GM23248 (cell line): ENCODE measurements around the gene ONECUT3. TPM values are rescaled to one million over a fixed set of nuclear protein-coding genes. Genes with fewer than 3 reads are reported as not detected.

Experiments used
- DNase-seq: peaks from one replicate; pipeline ENCODE4 v3.0.0-alpha.2; 2015
- H2AFZ ChIP-seq: fragments of 200-600 bp; sonication (generic); 2 replicates; pipeline ENCODE4 v1.6.1; 2016; ENCODE audit warnings: antibody characterized with exemption
- H3F3A ChIP-seq: fragments of 200-600 bp; sonication (generic); 2 replicates; pipeline ENCODE4 v1.6.1; 2016; ENCODE audit warnings: mild to moderate bottlenecking, antibody characterized with exemption, mixed run types; ENCODE audit not compliant: insufficient read depth
- H3K27ac ChIP-seq: fragments of 200-600 bp; sonication (generic); 2 replicates; pipeline ENCODE4 v1.5.1; 2016; ENCODE audit warnings: mild to moderate bottlenecking
- H3K27me3 ChIP-seq: fragments of 200-600 bp; sonication (generic); replicated peaks from 2 replicates; pipeline ENCODE4 v1.6.1; 2016; ENCODE audit warnings: mild to moderate bottlenecking; ENCODE audit not compliant: insufficient read depth
- H3K36me3 ChIP-seq: fragments of 200-600 bp; sonication (generic); 2 replicates; pipeline ENCODE4 v1.6.1; 2016; ENCODE audit warnings: low read depth, mild to moderate bottlenecking
- H3K4me1 ChIP-seq: fragments of 200-600 bp; sonication (generic); 2 replicates; pipeline ENCODE4 v1.6.1; 2016; ENCODE audit warnings: mild to moderate bottlenecking; ENCODE audit not compliant: insufficient read depth
- H3K4me2 ChIP-seq: fragments of 200-600 bp; sonication (generic); one replicate; pipeline ENCODE4 v1.6.1; 2016; ENCODE audit warnings: mild to moderate bottlenecking; ENCODE audit not compliant: unreplicated experiment
- H3K4me3 ChIP-seq: fragments of 200-600 bp; sonication (generic); 2 replicates; pipeline ENCODE4 v1.5.1; 2016; ENCODE audit warnings: mild to moderate bottlenecking
- H3K79me2 ChIP-seq: fragments of 200-600 bp; sonication (generic); 2 replicates; pipeline ENCODE4 v1.6.1; 2016; ENCODE audit warnings: mild to moderate bottlenecking; ENCODE audit not compliant: insufficient read depth
- H3K9ac ChIP-seq: fragments of 200-600 bp; sonication (generic); 2 replicates; pipeline ENCODE4 v1.6.1; 2016; ENCODE audit warnings: mild to moderate bottlenecking
- H3K9me2 ChIP-seq: fragments of 200-600 bp; sonication (generic); 2 replicates; pipeline ENCODE4 v1.6.1; 2016; ENCODE audit warnings: mixed run types, mild to moderate bottlenecking, moderate library complexity; ENCODE audit not compliant: insufficient read depth
- H3K9me3 ChIP-seq: fragments of 200-600 bp; sonication (generic); one replicate; pipeline ENCODE4 v1.6.1; 2017; ENCODE audit warnings: low read depth
- H4K20me1 ChIP-seq: fragments of 200-600 bp; sonication (generic); 2 replicates; pipeline ENCODE4 v1.6.0; 2016; ENCODE audit not compliant: insufficient read depth
- EZH2 ChIP-seq: fragments of 200-600 bp; sonication (generic); IDR thresholded peaks from 2 replicates; pipeline ENCODE4 v1.6.1; 2018; ENCODE audit warnings: antibody characterized with exemption, mild to moderate bottlenecking; ENCODE audit not compliant: insufficient read depth, poor library complexity, severe bottlenecking
- EZH2phosphoT487 ChIP-seq: fragments of 200-600 bp; sonication (generic); IDR thresholded peaks from 2 replicates; pipeline ENCODE4 v1.6.1; 2018; ENCODE audit warnings: antibody characterized with exemption, moderate library complexity, mild to moderate bottlenecking, low read depth; ENCODE audit not compliant: insufficient read depth
- WGBS, 2 experiments: methylation state at CpG; one replicate each; pipeline ENCODE4 v1.1.6; 2015 to 2017; ENCODE audit warnings: low lambda C conversion rate in 2 of 2, low coverage in 1 of 2; ENCODE audit errors: missing lambda C conversion rate in 2 of 2; 5-methylcytosine and 5-hydroxymethylcytosine counted together
- in situ Hi-C: fragments of 300-500 bp; cut with MboI; formaldehyde crosslinking; loops from 2 replicates; pipeline ENCODE4 v1.15.0; 2020
- polyA plus RNA-seq: library from polyadenylated mRNA; unstranded; fragments of >200 nt; fragmentation: Nextera tagmentation; extraction: Ambion mirVana; gene quantifications from 2 replicates; pipeline ENCODE4 v1.2.1, GENCODE V29; 2016
- total RNA-seq: library from RNA; depleted of rRNA; stranded (reverse); fragments of >200 nt; shearing (Covaris generic); gene quantifications from 2 replicates; pipeline ENCODE4 v1.2.3, GENCODE V29; 2014

Gene ONECUT3
- total and polyA plus RNA-seq, 2 experiments from 2014 or later: not detected

GRCh38 chr19:1769645-1769985, 16.3 kb downstream of the ONECUT3 start:
- TF ChIP-seq EZH2: no peak
- TF ChIP-seq EZH2phosphoT487: no peak
- H3K27ac ChIP-seq: no peak overlapping the region
- WGBS, 2 experiments: 3 to 5% methylated on average over 11 to 12 of the region's 12 CpGs
- no peaks in the 10 kb centered on the region for H3K9me2 ChIP-seq
- DNase-seq: no peak
- in situ Hi-C loops: no loop called here
- H3K36me3 ChIP-seq: no peaks in the 10 kb centered on the region
- H3K4me1 ChIP-seq: no peaks in the 10 kb centered on the region
- no peaks in the 10 kb centered on the region for H4K20me1 ChIP-seq
- H3K4me3 ChIP-seq: no peak overlapping the region
- no peak overlapping the region for H2AFZ ChIP-seq
- H3F3A ChIP-seq: no peaks in the 10 kb centered on the region
- H3K9me3 ChIP-seq: no peaks in the 10 kb centered on the region
- H3K4me2 ChIP-seq: no peak overlapping the region
- H3K9ac ChIP-seq: no peak overlapping the region
- H3K79me2 ChIP-seq: no peaks in the 10 kb centered on the region
- H3K27me3 ChIP-seq: peaks cover 66% of the 10 kb centered on the region

DNA sequence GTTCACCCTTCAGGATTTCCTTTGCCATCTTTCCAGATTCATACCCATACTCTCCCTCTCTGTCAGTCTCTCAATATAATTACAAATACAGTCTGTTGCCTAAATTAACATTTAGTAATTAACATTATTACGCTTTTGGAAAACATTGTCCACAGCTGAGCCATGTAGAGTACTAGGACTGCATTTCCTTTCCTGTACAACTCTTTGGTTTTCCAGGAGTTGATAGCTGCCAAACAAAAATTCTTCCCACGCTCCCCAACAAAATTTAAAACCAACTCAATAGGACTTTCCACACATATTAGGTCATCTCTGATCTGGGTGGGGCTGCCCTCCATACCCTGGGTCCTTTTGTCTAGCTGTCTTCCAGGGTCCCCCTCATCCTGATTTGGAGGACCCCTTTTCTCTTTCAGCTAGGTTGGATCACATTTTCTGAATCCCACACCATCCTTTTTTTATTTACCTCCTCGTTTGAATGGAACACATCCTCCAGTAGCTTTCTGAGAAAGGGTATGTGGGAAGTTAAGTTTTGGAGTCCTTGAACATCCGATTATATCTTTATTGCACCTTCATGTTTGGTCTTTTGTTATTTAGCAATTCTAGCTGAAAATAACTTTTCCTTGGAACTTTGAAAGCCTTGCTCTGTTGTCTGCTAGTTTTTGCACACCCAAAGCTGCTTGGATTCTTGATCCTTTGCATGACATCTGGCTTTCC, 17.7 kb downstream of the ONECUT3 start:
- no peak overlapping the region for H3K27ac ChIP-seq
- no peaks in the 10 kb centered on the region for H3K79me2 ChIP-seq
- H3K36me3 ChIP-seq: no peaks in the 10 kb centered on the region
- H3K9me3 ChIP-seq: no peaks in the 10 kb centered on the region
- H4K20me1 ChIP-seq: no peaks in the 10 kb centered on the region
- H3K4me3 ChIP-seq: no peak overlapping the region
- no peak for DNase-seq
- H3K9me2 ChIP-seq: no peaks in the 10 kb centered on the region
- no peak overlapping the region for H3K9ac ChIP-seq
- in situ Hi-C loops: no loop called here
- no peaks in the 10 kb centered on the region for H3F3A ChIP-seq
- WGBS, 2 experiments: 62 to 63% methylated on average over 4 of the region's 4 CpGs
- H3K4me2 ChIP-seq: no peak overlapping the region
- no peaks in the 10 kb centered on the region for H3K4me1 ChIP-seq
- TF ChIP-seq EZH2 (no peak), EZH2phosphoT487 (no peak)
- peaks cover 65% of the 10 kb centered on the region for H3K27me3 ChIP-seq
- no peak overlapping the region for H2AFZ ChIP-seq

DNA sequence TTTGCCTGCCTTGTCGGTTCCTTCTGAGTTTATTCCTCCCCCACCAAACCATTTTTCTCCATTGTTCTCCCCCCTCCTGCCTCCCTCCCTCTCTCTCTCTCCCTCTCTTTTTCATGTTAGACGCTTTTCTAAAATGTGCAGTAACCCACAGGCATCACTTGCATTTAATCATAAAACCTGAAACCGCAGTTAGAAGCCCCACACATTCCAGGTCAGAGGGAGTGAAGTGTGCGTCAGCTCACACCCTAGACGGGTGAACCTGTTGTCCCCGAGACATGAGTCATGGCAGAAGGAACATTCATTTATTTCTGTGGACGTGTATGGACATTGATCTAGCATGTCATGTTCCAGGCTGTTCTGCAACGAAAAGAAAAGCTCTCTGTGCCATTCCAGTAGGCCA, 19.9 kb downstream of the ONECUT3 start:
- in situ Hi-C loops: no loop called here
- H3K79me2 ChIP-seq: no peaks in the 10 kb centered on the region
- no peak overlapping the region for H2AFZ ChIP-seq
- H3K36me3 ChIP-seq: no peaks in the 10 kb centered on the region
- H3K4me1 ChIP-seq: no peaks in the 10 kb centered on the region
- H3K4me3 ChIP-seq: no peak overlapping the region
- no peaks in the 10 kb centered on the region for H3K9me3 ChIP-seq
- H3K9me2 ChIP-seq: no peaks in the 10 kb centered on the region
- peak; percentile 34 for DNase-seq
- no peaks in the 10 kb centered on the region for H3F3A ChIP-seq
- H3K27ac ChIP-seq: no peak overlapping the region
- no peak for TF ChIP-seq EZH2
- no peak for TF ChIP-seq EZH2phosphoT487
- 15 to 18% methylated on average over 8 of the region's 8 CpGs for WGBS, 2 experiments
- no peaks in the 10 kb centered on the region for H4K20me1 ChIP-seq
- peaks cover 71% of the 10 kb centered on the region for H3K27me3 ChIP-seq
- H3K9ac ChIP-seq: no peak overlapping the region
- no peak overlapping the region for H3K4me2 ChIP-seq

DNA sequence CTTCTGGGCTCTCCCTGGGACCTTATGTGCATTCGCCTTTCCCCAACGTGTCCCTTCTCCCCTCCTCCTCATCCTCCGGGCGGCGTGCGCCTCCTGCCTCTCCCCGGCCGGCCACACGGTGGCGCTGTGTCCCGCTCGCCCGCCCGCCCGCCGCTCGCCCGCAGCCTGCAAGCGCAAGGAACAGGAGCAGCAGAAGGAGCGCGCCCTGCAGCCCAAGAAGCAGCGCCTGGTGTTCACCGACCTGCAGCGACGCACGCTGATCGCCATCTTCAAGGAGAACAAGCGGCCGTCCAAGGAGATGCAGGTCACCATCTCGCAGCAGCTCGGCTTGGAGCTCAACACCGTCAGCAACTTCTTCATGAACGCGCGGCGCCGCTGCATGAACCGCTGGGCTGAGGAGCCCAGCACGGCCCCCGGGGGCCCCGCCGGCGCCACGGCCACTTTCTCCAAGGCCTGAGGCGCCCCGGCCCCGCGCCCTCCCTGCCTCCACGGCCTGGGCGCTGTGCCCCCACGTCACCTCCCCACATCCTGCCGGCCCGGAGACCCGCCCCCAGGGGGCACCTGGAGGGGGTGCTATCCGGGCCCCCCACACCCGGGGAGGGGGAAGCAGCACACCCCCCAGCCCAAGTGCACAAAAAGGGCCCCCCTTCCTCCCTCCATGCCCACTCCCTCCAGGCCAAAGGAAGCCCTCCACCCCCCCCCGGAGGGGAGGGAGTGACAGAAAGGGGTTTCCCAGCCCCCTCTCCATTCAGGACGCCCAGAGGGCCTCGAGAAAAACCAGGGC, 21.9 kb downstream of the ONECUT3 start:
- WGBS, 2 experiments: 9% methylated on average over 26 to 53 of the region's 59 CpGs
- Histone ChIP-seq H3F3A (no peaks in the 10 kb centered on the region), H3K27me3 (peaks cover 80% of the 10 kb centered on the region)

More for the DNA sequence above, 21.9 kb downstream of the ONECUT3 start:
- no peaks in the 10 kb centered on the region for H3K79me2 ChIP-seq
- no peaks in the 10 kb centered on the region for H3K9me2 ChIP-seq
- no peaks in the 10 kb centered on the region for H3K4me1 ChIP-seq
- in situ Hi-C loops: no loop called here
- H2AFZ ChIP-seq: no peak overlapping the region
- H3K27ac ChIP-seq: no peak overlapping the region
- H3K4me2 ChIP-seq: no peak overlapping the region
- H3K4me3 ChIP-seq: no peak overlapping the region
- TF ChIP-seq EZH2phosphoT487 (no peak), EZH2 (no peak)
- DNase-seq: peak; percentile 26
- H4K20me1 ChIP-seq: no peaks in the 10 kb centered on the region
- H3K36me3 ChIP-seq: no peaks in the 10 kb centered on the region
- no peaks in the 10 kb centered on the region for H3K9me3 ChIP-seq
- no peak overlapping the region for H3K9ac ChIP-seq
